DOHH2 (cell line): ENCODE results near the gene C2CD5.

Experiments used
- EZH2phosphoT487 ChIP-seq: fragments of 200-600 bp; sonication (generic); IDR thresholded peaks from 2 replicates; pipeline ENCODE4 v1.6.1; 2017; ENCODE audit warnings: borderline replicate concordance, mild to moderate bottlenecking, antibody characterized with exemption, low read length, moderate library complexity, mixed read lengths
- TF ChIP-seq, protein P1 (sequence below): fragments of 200-600 bp; sonication (generic); IDR thresholded peaks from one replicate; pipeline ENCODE4 v1.5.1; 2014; ENCODE audit warnings: antibody characterized with exemption, mild to moderate bottlenecking, low read depth, low read length; ENCODE audit not compliant: poor library complexity, severe bottlenecking

DNA sequence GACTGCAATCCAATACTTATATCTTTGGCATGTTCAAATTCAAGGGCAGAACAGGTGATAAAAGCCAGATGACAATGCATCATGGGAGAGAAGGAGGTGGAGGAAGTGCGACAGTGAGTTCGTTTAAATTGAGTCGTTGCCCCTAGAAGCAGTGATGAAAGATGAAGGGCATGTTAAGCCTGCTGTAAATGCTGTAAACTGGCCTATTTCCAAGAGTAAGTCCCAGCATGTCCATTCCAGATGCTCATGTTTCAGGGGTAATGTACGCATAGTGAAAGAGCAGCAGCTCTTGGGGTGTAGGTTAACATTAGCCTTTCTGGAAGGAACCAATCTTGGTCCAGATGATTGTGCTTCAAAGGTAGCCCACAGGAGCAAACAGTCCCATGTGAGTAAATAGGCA lies 97.1 kb downstream of the C2CD5 start:
- TF ChIP-seq, protein P1, sequence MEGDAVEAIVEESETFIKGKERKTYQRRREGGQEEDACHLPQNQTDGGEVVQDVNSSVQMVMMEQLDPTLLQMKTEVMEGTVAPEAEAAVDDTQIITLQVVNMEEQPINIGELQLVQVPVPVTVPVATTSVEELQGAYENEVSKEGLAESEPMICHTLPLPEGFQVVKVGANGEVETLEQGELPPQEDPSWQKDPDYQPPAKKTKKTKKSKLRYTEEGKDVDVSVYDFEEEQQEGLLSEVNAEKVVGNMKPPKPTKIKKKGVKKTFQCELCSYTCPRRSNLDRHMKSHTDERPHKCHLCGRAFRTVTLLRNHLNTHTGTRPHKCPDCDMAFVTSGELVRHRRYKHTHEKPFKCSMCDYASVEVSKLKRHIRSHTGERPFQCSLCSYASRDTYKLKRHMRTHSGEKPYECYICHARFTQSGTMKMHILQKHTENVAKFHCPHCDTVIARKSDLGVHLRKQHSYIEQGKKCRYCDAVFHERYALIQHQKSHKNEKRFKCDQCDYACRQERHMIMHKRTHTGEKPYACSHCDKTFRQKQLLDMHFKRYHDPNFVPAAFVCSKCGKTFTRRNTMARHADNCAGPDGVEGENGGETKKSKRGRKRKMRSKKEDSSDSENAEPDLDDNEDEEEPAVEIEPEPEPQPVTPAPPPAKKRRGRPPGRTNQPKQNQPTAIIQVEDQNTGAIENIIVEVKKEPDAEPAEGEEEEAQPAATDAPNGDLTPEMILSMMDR = no peak
- TF ChIP-seq EZH2phosphoT487 = no peak
